Stimulated activated CD4-positive, alpha-beta T cell treated with anti-CD3 and anti-CD28 coated beads, TNF-alpha, amount 100 ng/mL, for 1 hour (primary cell): ENCODE results near the gene MICAL1.
A peak's percentile ranks its signal among the peaks of the same experiment; 100 is the strongest.

Source experiments
- DNase-seq, 3 donors: peaks; one replicate each; pipeline ENCODE4 v3.0.0-alpha.2; 2020; ENCODE audit warnings: low read depth in 3 of 3, low spot score in 1 of 3

The MICAL1 gene

DNA sequence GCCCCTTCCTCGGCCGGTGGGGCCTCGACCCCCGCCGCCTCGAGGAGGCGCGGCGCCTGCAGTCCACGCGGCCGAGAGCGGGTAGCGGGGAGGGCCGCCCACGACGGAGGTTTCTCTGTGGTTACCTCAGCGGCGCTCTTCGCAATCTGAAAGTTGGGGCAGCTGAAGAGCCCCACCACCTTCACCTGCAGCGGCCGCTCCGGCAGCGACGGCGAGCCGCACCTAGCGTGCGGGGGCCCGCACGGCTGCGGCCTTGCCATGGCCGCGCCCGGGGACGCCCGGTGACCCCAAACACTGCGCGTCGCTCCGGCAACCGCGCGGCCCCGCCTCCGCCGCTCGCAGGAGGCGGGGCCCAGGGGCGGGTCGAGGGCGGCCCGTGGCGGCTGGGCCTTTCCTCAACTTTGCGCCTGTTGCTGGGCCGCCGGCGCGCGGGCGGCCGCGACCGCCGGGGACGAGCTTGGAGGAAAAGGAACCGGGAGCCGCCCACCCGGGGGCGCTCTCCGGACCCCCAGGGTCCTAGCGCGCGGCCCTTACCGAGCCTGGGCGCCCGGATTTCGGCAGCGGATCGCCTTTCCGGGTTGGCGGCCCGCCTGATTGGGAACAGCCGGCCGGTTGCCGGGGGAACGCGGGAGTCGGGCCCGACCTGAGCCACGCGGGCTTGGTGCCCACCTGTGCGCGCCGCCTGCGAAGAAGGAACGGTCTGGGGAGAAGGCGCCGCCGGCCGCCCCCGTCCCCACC, 15.1 kb downstream of the MICAL1 start, which contains the start of the genes PPIL6 and SMPD2:
Gene PPIL6, minus strand, starts transcription at position 298 of the 738 bp plus-strand sequence. Its CDS starts 38 bp downstream, at position 260.
Gene SMPD2, plus strand, starts transcription at position 394 of the 738 bp plus-strand sequence. CDS start 398 bp downstream, outside the sequence.
- peak; percentile 35 to 68 (median 47) for DNase-seq

- no peak for DNase-seq
Measured at GRCh38 chr6:109436041-109436440, 19.5 kb downstream of the MICAL1 start.

DNA sequence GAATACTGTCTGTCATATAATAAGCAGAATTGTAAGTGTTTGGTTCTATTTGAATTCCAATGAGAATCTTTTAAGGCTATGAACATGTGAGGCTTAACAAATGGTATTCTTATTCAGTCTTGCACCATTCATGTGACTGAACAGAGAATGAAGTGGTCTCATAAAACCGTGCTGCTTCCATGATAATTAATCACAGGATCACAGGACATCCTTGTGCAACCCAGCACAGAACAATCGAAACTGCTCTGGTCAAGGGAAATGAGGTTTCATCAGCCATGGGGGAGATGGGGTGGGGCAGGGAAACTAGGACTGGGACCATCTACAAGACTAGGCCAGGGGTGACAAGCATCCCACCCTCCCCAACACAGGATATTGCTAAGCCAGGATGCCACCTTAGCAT, 21.1 kb downstream of the MICAL1 start:
- DNase-seq: no peak

- no peak for DNase-seq
Measured at GRCh38 chr6:109429496-109429895, 26.1 kb downstream of the MICAL1 start.

DNA sequence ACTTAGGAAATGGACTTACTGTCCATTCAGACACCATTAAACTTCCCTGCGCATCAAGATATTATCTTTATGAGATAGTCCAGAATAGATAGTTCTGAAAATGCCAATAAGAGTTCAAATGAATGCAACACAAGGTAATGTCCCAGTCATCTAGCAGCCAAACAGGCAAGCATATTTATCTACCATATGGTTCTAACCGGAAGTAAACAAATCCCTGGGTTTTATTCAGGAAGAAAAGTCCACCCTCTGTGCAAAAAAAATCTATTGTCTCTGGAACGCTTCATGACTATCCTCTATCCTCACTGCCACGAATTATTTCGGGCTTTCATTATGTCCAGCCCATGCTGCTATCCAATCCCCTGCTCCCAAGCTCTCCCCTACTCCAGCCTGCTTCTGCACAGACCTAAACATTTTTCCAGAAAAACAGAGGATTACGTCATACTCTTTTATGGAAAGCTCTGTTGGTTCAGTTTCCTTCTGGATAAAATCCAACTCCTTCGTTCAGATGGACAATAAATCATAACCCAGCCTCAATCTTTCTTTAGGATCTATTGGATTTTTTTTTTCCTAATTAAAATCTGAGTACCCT, 26.6 kb downstream of the MICAL1 start:
- DNase-seq: no peak

- DNase-seq: no peak
Measured at GRCh38 chr6:109424946-109425345, 30.6 kb downstream of the MICAL1 start.

DNA sequence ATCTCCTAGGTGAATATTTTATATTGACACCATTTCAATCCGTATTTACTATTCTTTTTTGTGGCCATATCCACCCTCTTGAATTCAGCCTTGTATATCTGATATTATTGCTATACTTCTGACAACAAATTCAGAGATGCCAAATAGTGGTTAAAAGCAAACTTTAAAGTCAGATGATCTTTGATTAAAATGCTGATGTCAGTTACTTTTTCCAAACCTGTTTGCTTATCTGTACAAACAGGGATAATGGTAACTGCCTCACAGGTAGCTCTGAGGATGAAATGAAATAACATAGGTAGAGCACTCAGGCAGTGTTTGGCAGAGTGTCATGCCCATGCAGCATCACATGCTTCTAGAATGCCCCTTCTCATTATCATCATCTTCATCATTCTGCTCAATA, 34.4 kb downstream of the MICAL1 start:
- no peak for DNase-seq

DNA sequence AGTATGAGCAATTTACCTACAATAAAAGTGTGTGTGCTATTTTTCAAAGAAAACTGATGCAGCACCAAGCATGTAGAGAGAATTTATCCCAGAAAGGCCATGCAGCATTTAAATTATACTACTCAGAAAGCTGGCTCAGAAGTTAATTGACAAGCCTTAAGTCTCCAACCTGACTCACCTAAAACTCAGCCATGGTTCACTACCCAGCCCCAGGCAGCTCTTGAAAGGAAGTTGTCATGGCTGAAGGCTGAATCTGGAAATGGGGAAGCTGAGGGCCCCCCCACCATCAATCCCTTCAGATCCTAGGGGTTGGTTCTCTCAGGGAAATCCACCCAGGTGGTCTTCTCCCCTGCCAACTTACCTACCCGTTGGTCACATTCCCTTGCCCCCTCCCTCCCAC, 34.8 kb downstream of the MICAL1 start:
- no peak for DNase-seq

- no peak for DNase-seq
Measured at GRCh38 chr6:109417646-109418045, 37.9 kb downstream of the MICAL1 start.

DNA sequence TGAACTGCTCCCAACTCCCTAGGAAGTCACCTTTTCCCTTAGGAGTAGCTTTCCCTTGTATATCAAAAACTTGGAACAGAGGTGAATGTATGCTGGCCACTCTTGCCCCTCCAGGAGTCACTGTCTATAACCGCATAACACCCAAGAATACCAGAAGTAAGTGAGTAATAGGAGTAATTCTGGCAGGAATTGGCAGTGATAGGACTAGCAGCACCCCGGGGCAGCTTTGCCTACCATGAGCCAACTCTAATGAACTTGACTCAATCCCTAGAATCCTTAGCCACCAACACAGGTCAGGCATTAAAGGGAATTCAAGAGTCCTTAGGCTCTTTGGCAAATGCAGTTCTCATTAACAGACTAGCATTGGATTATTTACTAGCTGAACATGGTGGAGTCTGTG, 44.5 kb downstream of the MICAL1 start:
- DNase-seq: no peak

- no peak for DNase-seq
Measured at GRCh38 chr6:109406196-109406595, 49.4 kb downstream of the MICAL1 start.

GRCh38 chr6:109397020-109397419, 58.6 kb downstream of the MICAL1 start:
- no peak for DNase-seq

DNA sequence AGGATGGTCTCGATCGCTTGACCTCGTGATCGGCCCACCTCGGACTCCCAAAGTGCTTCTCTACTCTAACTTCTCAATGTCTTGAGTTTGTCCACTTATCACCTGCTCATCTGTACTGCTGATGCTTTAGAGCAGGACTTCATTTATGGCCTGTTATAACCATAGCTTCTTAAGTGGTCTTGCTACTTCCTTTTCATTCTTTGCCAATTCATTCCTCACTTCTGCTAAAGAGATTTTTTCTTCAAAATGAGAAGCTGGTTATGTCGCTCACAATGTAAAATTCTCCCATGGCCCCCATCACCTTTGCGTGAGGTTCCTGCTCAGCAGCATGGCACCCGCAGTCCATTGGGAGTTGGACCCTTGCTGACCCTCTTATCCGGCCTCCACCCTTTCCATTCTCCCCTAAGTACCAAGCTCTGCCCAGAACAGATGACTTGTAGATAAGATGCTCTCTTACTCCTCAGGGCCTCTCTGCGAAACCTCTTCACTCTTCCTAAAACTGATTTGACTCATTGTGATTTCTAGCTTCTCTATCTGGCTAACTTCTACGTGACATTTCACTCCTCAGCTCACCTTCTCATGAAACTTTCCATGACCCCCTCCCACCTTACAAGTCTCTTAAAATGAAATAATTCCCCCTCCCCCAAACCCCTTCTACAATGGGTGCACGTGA, 59.4 kb downstream of the MICAL1 start:
- DNase-seq: no peak
